Measurements from ENCODE around the gene MRPS17.

Gene MRPS17

GRCh38 chr7:55973747-55974250 lies 22.1 kb downstream of the MRPS17 start:
- no peak for DNase-seq

- no peak for DNase-seq
These were observed 24.4 kb downstream of the MRPS17 start for GRCh38 chr7:55975988-55976633.

- no peak for DNase-seq
These were observed 26.2 kb downstream of the MRPS17 start for GRCh38 chr7:55977831-55978230.

- DNase-seq: no peak
These were observed 28.6 kb downstream of the MRPS17 start for GRCh38 chr7:55980266-55980665.

- DNase-seq: no peak
These were observed 31.9 kb downstream of the MRPS17 start for GRCh38 chr7:55983537-55983936.

- no peak for DNase-seq
These were observed 40.7 kb downstream of the MRPS17 start for GRCh38 chr7:55992346-55992745.

GRCh38 chr7:55996856-55997500 lies 45.3 kb downstream of the MRPS17 start:
- DNase-seq: no peak

- no peak for DNase-seq
These were observed 52.1 kb downstream of the MRPS17 start for GRCh38 chr7:56003749-56004148.
